Skeletal muscle tissue (tissue), 4 donors: Measurements from ENCODE around the gene POLRMT. TPM values are rescaled to one million over a fixed set of nuclear protein-coding genes. Genes with fewer than 3 reads are reported as not detected.

Experiments
- H3K27ac ChIP-seq: one replicate; pipeline ENCODE4 v1.7.0; 2013; ENCODE audit warnings: mild to moderate bottlenecking, low read depth, low read length, inconsistent platforms
- H3K27me3 ChIP-seq, 3 donors: one replicate each; pipeline ENCODE4 v1.7.0; 2013; ENCODE audit warnings: low read length in 3 of 3; ENCODE audit not compliant: control insufficient read depth in 3 of 3, insufficient read depth in 3 of 3
- H3K36me3 ChIP-seq, 3 donors: one replicate each; pipeline ENCODE4 v1.7.0; 2013; ENCODE audit warnings: low read length in 3 of 3; ENCODE audit not compliant: control insufficient read depth in 3 of 3, insufficient read depth in 3 of 3
- H3K4me1 ChIP-seq, 3 donors: one replicate each; pipeline ENCODE4 v1.7.0; 2013; ENCODE audit warnings: low read length in 3 of 3, mild to moderate bottlenecking in 3 of 3; ENCODE audit not compliant: control insufficient read depth in 3 of 3, insufficient read depth in 3 of 3
- H3K4me3 ChIP-seq, 3 donors: one replicate each; pipeline ENCODE4 v1.7.0; 2013; ENCODE audit warnings: low read length in 3 of 3
- H3K9ac ChIP-seq, 3 donors: one replicate each; pipeline ENCODE4 v1.7.0; 2013; ENCODE audit warnings: low read length in 3 of 3, mild to moderate bottlenecking in 3 of 3, moderate library complexity in 2 of 3, low read depth in 1 of 3
- H3K9me3 ChIP-seq, 3 donors: one replicate each; pipeline ENCODE4 v1.7.0; 2013; ENCODE audit warnings: low read length in 3 of 3; ENCODE audit not compliant: control insufficient read depth in 3 of 3
- total RNA-seq: library from RNA; depleted of rRNA; stranded (reverse); fragments of >200 nt; gene quantifications from one replicate; pipeline ENCODE4 v1.2.3, GENCODE V29; 2014
- donor health status: Osteomylitis.

The POLRMT gene
- total RNA-seq, 1 donor from 2014 or later: 17.7 TPM

GRCh38 chr19:656751-657559 is 23.6 kb upstream of the POLRMT start:
- Histone ChIP-seq H3K4me1 (peaks cover 31 to 64% (median 47%) of the 10 kb centered on the region in 3 donors), H3K9ac (peak overlapping the region in 1 of 3 donors; percentile 8), H3K27me3 (no peaks in the 10 kb centered on the region)

GRCh38 chr19:655691-656090 is 22.4 kb upstream of the POLRMT start:
- Histone ChIP-seq H3K4me1 (peaks cover 18 to 51% (median 34%) of the 10 kb centered on the region in 3 donors), H3K9ac (no peak overlapping the region), H3K27me3 (no peaks in the 10 kb centered on the region), H3K4me3 (no peak overlapping the region), H3K36me3 (peaks cover 8 to 21% (median 9%) of the 10 kb centered on the region in 3 donors), H3K27ac (no peak overlapping the region), H3K9me3 (no peaks in the 10 kb centered on the region)

More at GRCh38 chr19:656751-657559, 23.6 kb upstream of the POLRMT start:
- H3K27ac ChIP-seq: no peak overlapping the region
- no peaks in the 10 kb centered on the region for H3K9me3 ChIP-seq
- no peak overlapping the region for H3K4me3 ChIP-seq
- H3K36me3 ChIP-seq: peaks cover 2 to 10% (median 4%) of the 10 kb centered on the region in 3 donors

- no peaks in the 10 kb centered on the region for H3K27me3 ChIP-seq
- H3K9ac ChIP-seq: no peak overlapping the region
- peaks cover 13 to 28% (median 14%) of the 10 kb centered on the region in 3 donors for H3K36me3 ChIP-seq
- no peaks in the 10 kb centered on the region for H3K9me3 ChIP-seq
- peaks cover 2 to 28% (median 13%) of the 10 kb centered on the region in 3 donors for H3K4me1 ChIP-seq
- no peak overlapping the region for H3K4me3 ChIP-seq
- no peak overlapping the region for H3K27ac ChIP-seq
Measured at GRCh38 chr19:653425-653824, 20.1 kb upstream of the POLRMT start.

GRCh38 chr19:652467-653389 is 19.4 kb upstream of the POLRMT start:
- peaks cover 0 to 21% (median 8%) of the 10 kb centered on the region in 3 donors for H3K4me1 ChIP-seq
- H3K27me3 ChIP-seq: no peaks in the 10 kb centered on the region
- H3K9me3 ChIP-seq: no peaks in the 10 kb centered on the region
- H3K27ac ChIP-seq: no peak overlapping the region
- H3K4me3 ChIP-seq: no peak overlapping the region
- H3K9ac ChIP-seq: no peak overlapping the region
- peaks cover 14 to 34% (median 17%) of the 10 kb centered on the region in 3 donors for H3K36me3 ChIP-seq

GRCh38 chr19:651991-652390 is 18.7 kb upstream of the POLRMT start:
- Histone ChIP-seq H3K4me1 (peaks cover 0 to 14% (median 8%) of the 10 kb centered on the region in 3 donors), H3K36me3 (peaks cover 17 to 37% (median 20%) of the 10 kb centered on the region in 3 donors), H3K4me3 (no peak overlapping the region), H3K27me3 (no peaks in the 10 kb centered on the region), H3K9ac (no peak overlapping the region), H3K9me3 (no peaks in the 10 kb centered on the region), H3K27ac (no peak overlapping the region)

- H3K27ac ChIP-seq: no peak overlapping the region
- H3K36me3 ChIP-seq: peaks cover 22 to 39% (median 24%) of the 10 kb centered on the region in 3 donors
- H3K4me1 ChIP-seq: peaks cover 0 to 10% (median 5%) of the 10 kb centered on the region in 3 donors
- H3K9ac ChIP-seq: no peak overlapping the region
- no peak overlapping the region for H3K4me3 ChIP-seq
- H3K9me3 ChIP-seq: no peaks in the 10 kb centered on the region
- H3K27me3 ChIP-seq: no peaks in the 10 kb centered on the region
Measured at GRCh38 chr19:651114-651818, 17.9 kb upstream of the POLRMT start.

- H3K9me3 ChIP-seq: no peaks in the 10 kb centered on the region
- H3K27me3 ChIP-seq: no peaks in the 10 kb centered on the region
- no peak overlapping the region for H3K9ac ChIP-seq
- H3K4me1 ChIP-seq: peaks cover 0 to 2% (median under 1%) of the 10 kb centered on the region in 3 donors
- H3K4me3 ChIP-seq: no peak overlapping the region
- H3K27ac ChIP-seq: no peak overlapping the region
- peaks cover 23 to 39% (median 25%) of the 10 kb centered on the region in 3 donors for H3K36me3 ChIP-seq
Measured at GRCh38 chr19:650121-650520, 16.8 kb upstream of the POLRMT start.

GRCh38 chr19:648904-649801 is 15.8 kb upstream of the POLRMT start:
- no peaks in the 10 kb centered on the region for H3K9me3 ChIP-seq
- H3K4me3 ChIP-seq: no peak overlapping the region
- H3K4me1 ChIP-seq: peaks cover 0 to 2% (median 0%) of the 10 kb centered on the region in 3 donors
- no peak overlapping the region for H3K27ac ChIP-seq
- no peak overlapping the region for H3K9ac ChIP-seq
- peaks cover 25 to 41% (median 25%) of the 10 kb centered on the region in 3 donors for H3K36me3 ChIP-seq
- no peaks in the 10 kb centered on the region for H3K27me3 ChIP-seq

- Histone ChIP-seq H3K27ac (no peak overlapping the region), H3K27me3 (no peaks in the 10 kb centered on the region), H3K4me3 (no peak overlapping the region), H3K9me3 (no peaks in the 10 kb centered on the region), H3K9ac (no peak overlapping the region), H3K36me3 (peaks cover 21 to 35% (median 22%) of the 10 kb centered on the region in 3 donors), H3K4me1 (peaks cover 0 to 2% (median 0%) of the 10 kb centered on the region in 3 donors)
Measured at GRCh38 chr19:648305-648704, 15.0 kb upstream of the POLRMT start.
